OCI-LY3 (cell line): ENCODE data around the gene HDAC7.

Experiments
- CTCF ChIP-seq: fragments of 200-600, 300-600 bp; sonication (generic); IDR thresholded peaks from 2 replicates; pipeline ENCODE4 v1.5.1; 2014; ENCODE audit warnings: antibody characterized with exemption, low read length, low read depth
- EZH2phosphoT487 ChIP-seq: fragments of 200-600 bp; shearing (Covaris generic); IDR thresholded peaks from 2 replicates; pipeline ENCODE4 v1.6.1; 2018; ENCODE audit warnings: antibody characterized with exemption, mixed run types, low read depth

- no peak for TF ChIP-seq CTCF
- TF ChIP-seq EZH2phosphoT487: no peak
Observed at GRCh38 chr12:47814539-47815170, 5.0 kb downstream of the HDAC7 start.
